Activated naive CD4-positive, alpha-beta T cell treated with anti-CD3 and anti-CD28 coated beads, Interleukin-2, amount 50 U/mL, for 24 hours (primary cell): ENCODE data around the gene SORCS2.

Source experiments
- H3K27ac Mint-ChIP-seq: one replicate; pipeline ENCODE4 v1.8.0; 2021; ENCODE audit warnings: mild to moderate bottlenecking, mixed read lengths
- H3K27me3 Mint-ChIP-seq: one replicate; pipeline ENCODE4 v1.8.0; 2021; ENCODE audit warnings: mixed read lengths
- H3K36me3 Mint-ChIP-seq: one replicate; pipeline ENCODE4 v1.8.0; 2021; ENCODE audit warnings: mixed read lengths
- H3K4me1 Mint-ChIP-seq: one replicate; pipeline ENCODE4 v1.8.0; 2021; ENCODE audit warnings: mixed read lengths
- H3K4me3 Mint-ChIP-seq: one replicate; pipeline ENCODE4 v1.8.0; 2021; ENCODE audit warnings: mild to moderate bottlenecking, mixed read lengths
- H3K9me3 Mint-ChIP-seq: one replicate; pipeline ENCODE4 v1.8.0; 2021; ENCODE audit warnings: mixed read lengths

Gene SORCS2

DNA sequence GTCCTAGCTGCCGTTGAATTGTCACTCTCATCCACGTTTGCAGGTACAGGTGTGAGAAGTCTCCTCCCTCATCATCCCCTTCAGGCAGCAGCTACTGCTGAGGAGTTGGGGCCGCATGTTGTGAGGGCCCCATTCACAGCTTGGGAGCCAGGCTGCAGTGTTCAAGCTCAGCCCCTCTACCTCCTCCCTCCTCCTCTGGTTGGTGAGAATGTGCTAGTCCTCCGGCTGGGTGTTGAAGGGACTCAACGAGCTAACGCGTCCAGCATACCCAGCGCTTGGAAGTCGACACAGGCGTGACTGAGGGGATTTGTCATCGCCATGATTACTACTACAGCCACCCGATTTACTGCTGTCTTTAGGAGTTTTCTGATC lies 324.4 kb downstream of the SORCS2 start:
- Mint-ChIP-seq H3K36me3 (no peaks in the 10 kb centered on the region), H3K9me3 (no peaks in the 10 kb centered on the region), H3K4me1 (no peaks in the 10 kb centered on the region), H3K4me3 (no peak overlapping the region), H3K27me3 (peaks cover 2% of the 10 kb centered on the region), H3K27ac (no peak overlapping the region)

DNA sequence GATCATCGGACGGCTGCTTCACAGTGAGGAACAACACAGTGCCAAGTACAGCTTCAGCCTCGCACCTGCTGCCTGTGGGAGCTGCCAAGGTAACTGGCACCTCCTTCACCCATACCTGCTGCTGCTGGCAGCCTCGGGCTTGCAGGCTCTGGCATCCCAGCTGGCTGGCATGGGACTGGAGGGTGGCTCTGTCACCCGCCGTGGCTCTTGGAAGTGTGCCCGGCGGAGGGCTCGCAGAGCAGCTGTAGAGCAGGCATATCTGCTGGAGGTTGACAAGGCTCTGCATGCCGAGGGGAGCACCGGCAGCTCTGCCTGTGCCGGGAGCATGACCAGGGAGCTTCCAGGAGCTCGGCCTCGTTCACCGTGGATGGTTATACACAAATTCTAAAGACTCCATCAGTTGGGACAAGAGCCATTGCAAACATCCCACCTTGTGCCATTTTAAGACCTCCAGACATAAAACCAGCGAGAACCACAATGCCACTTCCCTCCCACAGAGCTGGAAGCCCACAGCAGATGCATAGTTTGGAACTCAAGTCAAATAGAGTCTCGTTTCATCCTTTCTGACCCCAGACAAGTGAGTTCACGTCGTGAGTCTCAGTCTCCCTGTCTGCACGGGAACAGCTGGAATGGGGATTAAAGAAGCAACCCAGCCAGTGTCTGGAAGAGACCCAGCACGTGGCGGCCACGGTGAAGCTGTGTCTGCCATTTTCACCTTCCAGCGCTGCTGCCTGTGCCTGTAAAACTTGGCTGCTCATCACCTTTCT lies 326.7 kb downstream of the SORCS2 start:
- H3K27me3 Mint-ChIP-seq: peaks cover 8% of the 10 kb centered on the region
- no peaks in the 10 kb centered on the region for H3K36me3 Mint-ChIP-seq
- H3K4me1 Mint-ChIP-seq: no peaks in the 10 kb centered on the region
- H3K27ac Mint-ChIP-seq: no peak overlapping the region
- no peaks in the 10 kb centered on the region for H3K9me3 Mint-ChIP-seq
- no peak overlapping the region for H3K4me3 Mint-ChIP-seq

DNA sequence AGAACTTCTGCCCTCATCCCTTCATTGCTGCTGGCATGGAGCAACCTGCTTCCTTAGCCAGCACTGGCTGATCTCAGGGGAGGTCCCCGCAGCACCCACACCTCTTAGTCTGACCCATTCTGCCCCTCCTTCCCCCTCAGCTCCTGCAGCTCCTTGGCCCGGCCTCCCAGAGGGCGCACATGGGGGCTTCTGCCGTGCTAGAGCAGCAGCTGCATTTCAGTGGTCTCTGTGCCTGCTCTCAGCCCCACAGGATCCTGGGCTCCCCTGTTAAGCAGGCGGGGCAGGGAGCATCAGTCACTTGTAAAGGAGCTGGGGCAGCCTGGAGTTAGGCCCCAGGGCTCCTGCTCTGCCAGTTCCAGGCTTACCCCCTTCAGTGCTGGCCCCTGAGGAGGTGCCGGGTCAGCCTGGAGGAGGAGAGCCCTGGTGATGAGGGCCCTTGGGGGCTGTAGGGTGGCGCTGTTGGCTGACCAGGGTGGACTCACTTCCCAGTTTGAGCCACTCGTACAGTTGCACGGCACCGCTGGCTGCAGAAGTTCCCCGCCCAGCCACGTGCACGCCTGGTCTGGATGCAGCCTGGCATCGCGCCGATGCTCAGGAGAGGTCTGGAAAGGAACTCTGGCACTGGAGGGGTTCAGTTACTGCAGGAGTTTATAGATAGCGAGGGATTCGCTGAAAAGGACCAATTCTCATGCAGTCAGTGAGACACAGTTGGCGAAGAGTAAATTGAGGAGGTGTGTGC lies 327.5 kb downstream of the SORCS2 start:
- Mint-ChIP-seq H3K36me3 (no peaks in the 10 kb centered on the region), H3K4me3 (no peak overlapping the region), H3K4me1 (no peaks in the 10 kb centered on the region), H3K9me3 (no peaks in the 10 kb centered on the region), H3K27me3 (peaks cover 10% of the 10 kb centered on the region), H3K27ac (no peak overlapping the region)

DNA sequence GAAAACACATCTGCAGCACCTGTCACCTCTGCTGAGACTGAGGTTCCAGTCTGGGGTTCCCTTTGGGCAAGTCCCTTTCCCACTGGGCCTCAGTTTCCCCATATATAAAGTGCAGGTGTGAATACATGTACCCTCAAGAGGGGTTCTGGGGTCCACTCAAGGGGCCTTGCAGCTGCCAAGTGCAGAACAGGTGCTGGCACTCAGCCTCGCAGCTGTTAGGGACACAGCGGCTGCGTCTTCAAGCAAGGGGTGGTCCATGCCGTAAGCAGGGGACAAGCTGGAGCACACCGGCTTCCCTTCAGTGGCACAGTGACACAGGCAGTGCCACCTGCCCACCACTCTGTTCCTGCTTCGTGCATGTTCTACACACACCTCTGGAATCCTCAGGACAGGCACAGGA lies 329.3 kb downstream of the SORCS2 start:
- H3K9me3 Mint-ChIP-seq: no peaks in the 10 kb centered on the region
- H3K27me3 Mint-ChIP-seq: peaks cover 18% of the 10 kb centered on the region
- no peak overlapping the region for H3K4me3 Mint-ChIP-seq
- no peak overlapping the region for H3K27ac Mint-ChIP-seq
- H3K36me3 Mint-ChIP-seq: no peaks in the 10 kb centered on the region
- H3K4me1 Mint-ChIP-seq: no peaks in the 10 kb centered on the region

DNA sequence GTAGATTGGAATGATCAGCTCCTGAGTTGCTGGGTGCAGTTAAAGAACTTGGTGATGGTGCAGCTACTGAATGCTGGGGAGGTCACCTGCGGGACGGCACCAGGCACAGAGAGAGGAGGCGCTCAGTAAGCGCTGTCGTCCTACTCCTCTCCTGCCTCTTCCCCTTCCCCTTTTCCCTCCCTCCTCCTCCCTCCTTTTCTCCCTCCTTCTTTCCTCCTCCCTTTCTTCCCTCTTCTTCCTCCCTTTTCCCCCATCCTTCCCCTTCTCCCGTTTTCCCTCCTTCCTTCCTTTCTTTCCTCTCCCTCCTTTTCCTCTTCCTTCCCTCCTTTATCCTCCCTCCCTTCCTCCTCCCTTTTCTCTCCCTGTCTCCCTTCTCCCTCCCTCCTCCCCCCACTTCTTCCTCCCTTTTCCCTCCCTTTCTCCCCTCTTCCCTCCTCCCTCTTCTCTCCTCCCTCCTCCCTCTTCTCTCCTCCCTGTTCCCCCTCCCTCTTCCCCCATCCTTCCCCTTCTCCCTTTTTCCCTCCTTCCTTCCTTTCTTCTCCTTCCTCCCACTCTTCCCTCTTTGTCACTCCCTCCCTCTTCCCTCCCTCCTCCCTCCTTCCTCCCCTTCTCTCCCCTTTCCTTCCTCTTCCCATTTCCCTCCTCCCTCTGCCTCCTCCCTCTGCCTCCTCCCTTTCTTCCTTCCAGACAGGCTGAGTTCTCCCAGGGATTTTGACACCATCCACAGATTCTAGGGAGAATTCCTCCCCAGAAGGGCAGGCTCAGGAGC lies 330.3 kb downstream of the SORCS2 start:
- Mint-ChIP-seq H3K27me3 (peaks cover 21% of the 10 kb centered on the region), H3K4me1 (no peaks in the 10 kb centered on the region), H3K9me3 (no peaks in the 10 kb centered on the region), H3K27ac (no peak overlapping the region), H3K36me3 (no peaks in the 10 kb centered on the region), H3K4me3 (no peak overlapping the region)

DNA sequence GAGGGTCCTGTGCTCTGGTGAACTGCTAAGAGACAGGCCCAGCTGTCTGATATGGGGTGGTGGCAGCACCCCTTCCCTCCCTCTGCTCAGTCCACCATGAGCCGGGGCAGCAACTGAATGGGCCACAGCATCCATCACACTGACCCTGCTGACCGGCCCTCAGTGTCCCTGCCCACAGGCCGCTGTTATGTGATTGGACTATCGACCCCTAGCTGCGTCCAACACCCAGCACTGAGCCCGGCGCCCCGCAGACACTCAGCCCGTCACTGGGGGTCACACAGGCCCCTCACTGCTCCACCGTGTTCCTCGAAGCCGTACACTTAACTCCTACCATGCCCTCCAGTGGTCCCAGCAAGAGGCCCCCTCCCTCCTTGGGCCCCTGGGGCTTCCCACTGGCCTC lies 331.2 kb downstream of the SORCS2 start:
- no peaks in the 10 kb centered on the region for H3K36me3 Mint-ChIP-seq
- no peak overlapping the region for H3K27ac Mint-ChIP-seq
- H3K9me3 Mint-ChIP-seq: no peaks in the 10 kb centered on the region
- H3K27me3 Mint-ChIP-seq: peaks cover 23% of the 10 kb centered on the region
- H3K4me1 Mint-ChIP-seq: no peaks in the 10 kb centered on the region
- no peak overlapping the region for H3K4me3 Mint-ChIP-seq

DNA sequence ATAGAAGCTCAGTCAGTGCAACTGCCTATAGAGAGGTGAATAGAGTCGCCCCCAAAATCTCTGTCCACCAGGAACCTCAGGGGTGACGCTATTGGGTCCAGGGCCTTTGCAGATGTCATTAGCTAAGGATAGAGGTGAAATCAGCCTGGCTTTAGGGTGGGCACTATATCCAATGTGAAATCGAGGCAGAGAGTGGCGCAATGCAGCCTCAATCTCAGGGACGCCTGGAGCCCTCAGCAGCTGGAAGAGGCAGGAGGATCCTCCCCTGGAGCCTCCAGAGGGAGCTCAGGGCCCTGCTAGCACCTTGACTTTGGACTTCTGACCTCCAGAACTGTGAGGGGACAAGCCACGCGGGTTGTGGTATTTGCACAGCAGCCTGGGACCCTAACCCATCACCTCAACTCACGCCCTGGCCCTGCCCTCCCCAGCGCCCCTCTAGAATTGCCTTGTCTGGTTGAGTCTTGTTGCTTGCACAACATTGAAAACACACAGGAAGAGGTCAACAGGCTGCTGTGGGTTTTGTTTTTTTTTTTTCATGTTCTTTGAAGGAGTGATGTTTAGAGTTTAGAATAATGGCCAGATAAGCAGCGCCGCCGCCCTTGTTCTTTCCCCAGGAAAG lies 331.8 kb downstream of the SORCS2 start:
- Mint-ChIP-seq H3K27ac (no peak overlapping the region), H3K9me3 (no peaks in the 10 kb centered on the region), H3K4me1 (no peaks in the 10 kb centered on the region), H3K4me3 (no peak overlapping the region), H3K36me3 (no peaks in the 10 kb centered on the region), H3K27me3 (peaks cover 23% of the 10 kb centered on the region)

DNA sequence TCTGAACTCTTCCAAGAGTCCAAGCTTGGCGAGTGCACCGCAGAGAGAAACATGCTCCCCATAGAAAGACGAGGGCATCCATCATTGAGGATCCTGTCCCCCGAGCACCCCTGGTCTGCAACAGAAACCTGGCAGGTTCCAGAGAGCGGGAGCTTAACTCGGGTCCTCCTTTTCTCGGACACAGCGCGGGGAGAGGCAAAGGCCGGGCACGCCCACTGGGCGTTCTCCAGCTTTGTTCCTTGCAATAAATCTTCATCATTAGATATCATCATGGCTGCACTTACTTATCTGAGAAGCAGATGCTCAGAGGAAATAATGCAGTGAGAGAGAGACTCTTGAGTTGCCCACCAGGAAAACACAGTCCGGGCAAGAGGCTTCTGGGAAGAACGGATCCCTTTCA lies 332.5 kb downstream of the SORCS2 start:
- H3K4me3 Mint-ChIP-seq: no peak overlapping the region
- peaks cover 26% of the 10 kb centered on the region for H3K27me3 Mint-ChIP-seq
- H3K27ac Mint-ChIP-seq: no peak overlapping the region
- H3K36me3 Mint-ChIP-seq: no peaks in the 10 kb centered on the region
- no peaks in the 10 kb centered on the region for H3K9me3 Mint-ChIP-seq
- no peaks in the 10 kb centered on the region for H3K4me1 Mint-ChIP-seq

DNA sequence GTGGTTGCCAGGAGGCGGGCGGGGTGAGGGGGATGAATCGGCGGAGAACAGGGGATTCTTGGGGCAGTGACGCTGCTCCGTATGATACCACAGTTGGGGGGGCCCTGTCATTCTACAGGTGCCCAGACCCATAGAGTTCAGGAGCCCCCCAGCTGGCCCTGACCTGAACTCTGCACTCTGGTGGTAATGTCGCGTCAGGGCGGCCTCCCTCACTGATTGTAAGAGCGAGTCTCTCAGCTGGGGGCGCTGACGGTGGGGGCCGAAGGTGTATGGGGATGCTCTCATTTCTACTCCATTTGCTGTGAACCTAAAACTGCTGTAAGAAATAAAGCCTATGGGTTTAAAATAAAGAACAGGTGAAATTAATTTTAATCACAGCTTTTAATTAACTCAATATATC lies 334.2 kb downstream of the SORCS2 start:
- Mint-ChIP-seq H3K36me3 (no peaks in the 10 kb centered on the region), H3K4me1 (no peaks in the 10 kb centered on the region), H3K27me3 (peaks cover 25% of the 10 kb centered on the region), H3K27ac (no peak overlapping the region), H3K9me3 (no peaks in the 10 kb centered on the region), H3K4me3 (no peak overlapping the region)

DNA sequence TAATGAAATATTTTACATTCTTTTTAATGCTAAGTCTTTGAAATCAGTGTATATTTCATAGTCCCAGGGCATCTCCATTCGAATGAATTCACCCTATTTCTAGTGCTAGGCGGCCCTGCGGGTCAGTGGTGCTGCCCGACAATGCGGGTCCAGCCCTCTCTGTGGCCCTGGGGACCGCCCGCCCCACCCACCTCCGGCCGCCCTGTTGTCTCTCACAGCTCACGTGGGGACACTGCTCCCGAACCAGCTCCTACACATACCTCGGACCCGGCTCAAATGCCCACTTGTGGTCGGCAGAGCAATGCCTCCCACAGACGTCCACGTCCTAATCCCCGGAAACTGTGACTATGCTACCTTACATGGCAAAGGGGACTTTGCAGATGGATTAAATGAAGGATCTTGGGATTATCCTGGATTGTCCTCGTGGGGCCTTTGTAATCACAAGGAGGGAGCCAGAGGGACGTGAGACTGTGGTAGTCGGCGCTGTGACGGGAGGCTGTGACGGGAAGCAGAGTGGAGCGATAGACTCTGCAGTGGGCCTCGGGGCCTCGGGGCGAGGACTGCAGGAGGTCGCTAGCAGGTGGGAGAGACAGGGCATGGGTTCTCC lies 334.7 kb downstream of the SORCS2 start:
- Mint-ChIP-seq H3K9me3 (no peaks in the 10 kb centered on the region), H3K36me3 (no peaks in the 10 kb centered on the region), H3K4me1 (no peaks in the 10 kb centered on the region), H3K27ac (no peak overlapping the region), H3K27me3 (peaks cover 26% of the 10 kb centered on the region), H3K4me3 (no peak overlapping the region)

DNA sequence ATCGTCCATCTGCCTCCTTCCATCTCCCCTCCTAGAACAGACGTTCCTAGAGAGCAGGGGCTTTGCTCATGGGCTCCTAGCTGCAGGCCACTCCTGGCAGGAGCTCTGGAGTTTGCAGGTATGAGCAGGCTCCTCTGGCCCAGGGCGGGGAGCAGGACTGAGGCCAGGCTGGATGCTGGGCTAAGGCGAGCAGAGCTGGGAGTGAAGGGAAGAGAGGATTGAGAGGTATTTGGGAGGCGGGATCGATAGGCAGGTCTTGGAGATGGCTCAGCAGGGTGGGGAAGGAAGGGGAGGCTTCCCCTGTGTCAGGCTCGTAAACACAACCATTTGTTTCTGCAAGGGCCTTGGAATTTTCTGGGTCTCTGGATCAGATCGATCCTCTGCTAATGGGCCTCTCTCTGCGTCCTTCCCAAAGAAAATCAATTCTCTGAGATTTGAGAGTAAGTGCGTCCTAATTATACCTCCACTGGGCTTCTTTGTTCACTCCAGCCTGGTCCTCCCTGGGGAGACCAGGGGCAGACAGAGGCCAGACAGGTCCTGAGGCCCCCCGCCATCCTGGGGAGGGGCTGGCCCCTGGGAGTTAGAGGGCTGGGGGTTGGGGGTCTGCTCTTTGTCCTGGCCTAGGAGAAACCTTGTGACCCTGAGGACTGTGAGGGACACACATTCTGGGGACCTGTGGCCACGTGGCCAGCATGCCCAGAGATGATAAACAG lies 337.2 kb downstream of the SORCS2 start:
- Mint-ChIP-seq H3K4me1 (no peaks in the 10 kb centered on the region), H3K4me3 (no peak overlapping the region), H3K36me3 (no peaks in the 10 kb centered on the region), H3K9me3 (no peaks in the 10 kb centered on the region), H3K27ac (no peak overlapping the region), H3K27me3 (peaks cover 18% of the 10 kb centered on the region)

DNA sequence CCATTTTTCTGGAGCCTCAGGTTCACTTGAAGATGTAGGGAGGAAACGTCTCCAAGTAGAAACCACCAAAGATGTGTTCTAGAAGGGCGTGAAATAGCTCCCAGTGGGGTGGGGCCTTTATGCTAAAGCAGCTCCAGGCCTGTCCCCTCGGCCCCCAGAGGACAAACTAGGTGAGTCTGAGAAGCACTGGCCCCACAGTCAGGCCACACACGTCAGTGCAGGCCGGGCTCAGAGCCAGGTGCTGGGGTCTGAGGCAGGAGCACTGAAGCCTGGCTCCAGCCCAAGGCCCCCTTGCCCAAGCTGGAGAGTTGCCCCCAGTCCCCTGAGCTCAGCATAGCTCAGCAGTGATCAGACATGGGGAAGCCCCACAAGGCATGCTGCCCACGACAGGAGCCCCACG lies 337.7 kb downstream of the SORCS2 start:
- peaks cover 16% of the 10 kb centered on the region for H3K27me3 Mint-ChIP-seq
- H3K4me3 Mint-ChIP-seq: no peak overlapping the region
- no peaks in the 10 kb centered on the region for H3K9me3 Mint-ChIP-seq
- H3K36me3 Mint-ChIP-seq: no peaks in the 10 kb centered on the region
- no peak overlapping the region for H3K27ac Mint-ChIP-seq
- H3K4me1 Mint-ChIP-seq: no peaks in the 10 kb centered on the region

DNA sequence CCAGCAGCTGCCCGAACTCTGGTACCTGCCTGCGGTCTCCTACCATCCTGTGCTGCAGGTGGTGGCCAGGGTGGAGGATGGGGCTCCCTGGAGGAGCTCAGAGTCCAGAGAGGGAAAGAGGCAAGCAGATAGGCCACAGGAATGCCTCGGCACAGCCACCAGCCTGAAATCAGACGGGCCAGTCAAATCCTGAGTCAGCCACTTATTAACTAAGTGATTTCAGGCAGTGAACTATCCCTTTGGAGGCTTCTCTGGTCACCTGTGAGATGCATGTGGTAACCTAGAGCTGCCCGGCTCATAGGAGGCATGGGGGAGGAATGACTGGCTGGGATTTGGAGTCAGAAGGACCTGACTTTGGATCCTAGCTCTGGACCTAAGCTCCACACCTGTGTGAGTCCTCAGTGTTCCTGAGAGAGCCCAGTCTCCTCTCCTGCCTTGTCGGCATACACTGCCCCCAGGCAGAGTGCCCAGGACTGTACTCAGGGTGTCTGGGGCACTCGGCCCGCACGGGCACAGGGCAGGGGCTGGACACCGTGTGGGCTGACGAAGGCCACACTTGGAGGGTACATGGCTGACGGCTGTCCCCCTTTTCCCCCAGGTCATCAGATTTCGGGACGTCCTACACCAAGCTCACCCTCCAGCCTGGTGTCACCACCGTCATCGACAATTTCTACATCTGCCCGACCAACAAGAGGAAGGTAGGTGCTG lies 338.7 kb downstream of the SORCS2 start:
- Mint-ChIP-seq H3K4me3 (no peak overlapping the region), H3K27ac (no peak overlapping the region), H3K4me1 (no peaks in the 10 kb centered on the region), H3K36me3 (no peaks in the 10 kb centered on the region), H3K9me3 (no peaks in the 10 kb centered on the region), H3K27me3 (peaks cover 12% of the 10 kb centered on the region)

DNA sequence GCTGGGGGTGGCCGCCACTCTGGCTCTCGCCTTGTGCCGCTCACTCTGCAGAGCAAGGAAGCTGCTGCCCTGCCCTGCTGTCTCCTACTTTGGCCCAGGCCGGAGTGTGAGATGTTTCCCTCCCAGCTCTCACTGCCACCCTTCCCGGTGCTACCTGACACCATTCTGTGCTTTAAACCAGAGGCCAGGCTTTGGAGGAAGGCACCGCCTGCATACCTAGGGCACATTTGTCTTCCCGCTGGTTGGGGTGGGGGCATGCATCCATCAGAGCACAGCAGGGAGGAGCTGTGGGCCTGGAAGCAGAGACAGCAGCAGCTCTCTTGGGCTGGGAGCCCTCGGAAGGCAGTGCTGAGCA lies 339.3 kb downstream of the SORCS2 start:
- Mint-ChIP-seq H3K4me3 (no peak overlapping the region), H3K36me3 (no peaks in the 10 kb centered on the region), H3K9me3 (no peaks in the 10 kb centered on the region), H3K27me3 (peaks cover 10% of the 10 kb centered on the region), H3K27ac (no peak overlapping the region), H3K4me1 (no peaks in the 10 kb centered on the region)
